ENCODE data around the gene KIF3A. TPM values are rescaled to one million over a fixed set of nuclear protein-coding genes. Genes with fewer than 3 reads are reported as not detected.

KIF3A gene
- total and polyA plus RNA-seq, 4 donors, result 0.58 to 1.2 (median 0.86) TPM

DNA sequence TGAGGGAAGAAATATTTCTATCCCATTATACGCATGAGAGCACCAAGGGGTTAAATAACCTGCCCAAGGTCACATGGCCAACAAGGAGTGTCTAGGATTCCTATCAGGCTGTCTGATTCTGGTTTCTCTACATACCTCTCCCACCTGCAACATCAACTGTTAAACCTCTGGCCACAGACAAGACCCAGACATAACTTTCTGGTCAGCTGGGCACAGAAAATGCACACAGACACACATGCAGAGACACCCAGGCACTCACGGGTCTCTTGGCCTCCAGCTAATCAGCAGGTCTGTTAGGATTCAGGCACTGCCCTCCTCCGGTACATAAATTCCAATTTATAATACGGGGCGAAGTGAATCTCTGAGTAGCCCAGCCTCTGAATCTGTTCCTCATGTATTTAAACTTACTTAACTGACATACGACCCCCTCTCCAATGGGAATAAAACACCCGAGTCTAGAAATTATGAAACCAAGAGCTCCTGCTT lies 38.2 kb upstream of the KIF3A start (continued):
- no peak for TF ChIP-seq HNF4G (IDR thresholded peaks at IDR 0.05)

DNA sequence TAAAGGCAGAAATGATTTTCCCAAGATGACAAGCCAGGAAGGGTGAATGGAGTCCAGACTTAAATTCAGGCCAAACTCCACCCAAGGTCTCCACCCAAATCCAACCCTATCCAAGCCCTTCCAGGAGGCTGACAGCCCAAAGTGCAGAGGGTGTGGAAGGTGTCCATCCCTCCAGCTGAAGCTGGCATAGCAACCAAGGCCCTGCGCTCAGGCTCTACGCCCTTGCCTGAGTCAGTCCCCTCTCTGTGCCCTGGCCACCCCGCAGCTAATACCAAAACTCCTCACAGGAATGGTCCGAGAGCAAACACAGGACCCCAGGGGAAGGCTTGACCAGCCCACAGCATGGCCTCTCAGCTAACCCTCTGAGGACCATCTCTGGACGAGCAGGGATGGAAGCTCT lies 37.5 kb upstream of the KIF3A start:
- no peak overlapping the region for H3K27ac ChIP-seq (ENCODE audit: low read depth in 1 of 2, low read length in 2 of 2)
- DNase-seq (ENCODE audit: low spot score), result no peak
- no peak overlapping the region for H3K4me3 ChIP-seq (ENCODE audit: low read depth in 1 of 3, low read length in 3 of 3)
- H3K36me3 ChIP-seq (ENCODE audit: control insufficient read depth in 4 of 4, insufficient read depth in 3 of 4, low read depth in 1 of 4, low read length in 3 of 4), result no peaks in the 10 kb centered on the region
- H3K27me3 ChIP-seq (ENCODE audit: control insufficient read depth in 4 of 4, insufficient read depth in 4 of 4, low read length in 3 of 4), result no peaks in the 10 kb centered on the region
- H3K9ac ChIP-seq (ENCODE audit: low read depth in 1 of 2, low read length in 2 of 2), result no peak overlapping the region
- 93% methylated on average over 5 of the region's 5 CpGs for WGBS
- H3K9me3 ChIP-seq (ENCODE audit: control insufficient read depth in 4 of 4, low read length in 3 of 4), result no peaks in the 10 kb centered on the region
- peaks cover 3 to 24% (median 7%) of the 10 kb centered on the region in 4 donors for H3K4me1 ChIP-seq (ENCODE audit: control insufficient read depth in 4 of 4, insufficient read depth in 4 of 4, low read length in 3 of 4)
- TF ChIP-seq, protein P1, sequence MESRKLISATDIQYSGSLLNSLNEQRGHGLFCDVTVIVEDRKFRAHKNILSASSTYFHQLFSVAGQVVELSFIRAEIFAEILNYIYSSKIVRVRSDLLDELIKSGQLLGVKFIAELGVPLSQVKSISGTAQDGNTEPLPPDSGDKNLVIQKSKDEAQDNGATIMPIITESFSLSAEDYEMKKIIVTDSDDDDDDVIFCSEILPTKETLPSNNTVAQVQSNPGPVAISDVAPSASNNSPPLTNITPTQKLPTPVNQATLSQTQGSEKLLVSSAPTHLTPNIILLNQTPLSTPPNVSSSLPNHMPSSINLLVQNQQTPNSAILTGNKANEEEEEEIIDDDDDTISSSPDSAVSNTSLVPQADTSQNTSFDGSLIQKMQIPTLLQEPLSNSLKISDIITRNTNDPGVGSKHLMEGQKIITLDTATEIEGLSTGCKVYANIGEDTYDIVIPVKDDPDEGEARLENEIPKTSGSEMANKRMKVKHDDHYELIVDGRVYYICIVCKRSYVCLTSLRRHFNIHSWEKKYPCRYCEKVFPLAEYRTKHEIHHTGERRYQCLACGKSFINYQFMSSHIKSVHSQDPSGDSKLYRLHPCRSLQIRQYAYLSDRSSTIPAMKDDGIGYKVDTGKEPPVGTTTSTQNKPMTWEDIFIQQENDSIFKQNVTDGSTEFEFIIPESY (IDR thresholded peaks at IDR 0.05), result no peak
- TF ChIP-seq, protein P2, sequence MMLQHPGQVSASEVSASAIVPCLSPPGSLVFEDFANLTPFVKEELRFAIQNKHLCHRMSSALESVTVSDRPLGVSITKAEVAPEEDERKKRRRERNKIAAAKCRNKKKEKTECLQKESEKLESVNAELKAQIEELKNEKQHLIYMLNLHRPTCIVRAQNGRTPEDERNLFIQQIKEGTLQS (IDR thresholded peaks at IDR 0.05), result no peak
- TF ChIP-seq JUND (IDR thresholded peaks at IDR 0.05), result no peak
- TF ChIP-seq, protein P3, sequence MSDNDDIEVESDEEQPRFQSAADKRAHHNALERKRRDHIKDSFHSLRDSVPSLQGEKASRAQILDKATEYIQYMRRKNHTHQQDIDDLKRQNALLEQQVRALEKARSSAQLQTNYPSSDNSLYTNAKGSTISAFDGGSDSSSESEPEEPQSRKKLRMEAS (IDR thresholded peaks at IDR 0.05), result no peak
- TF ChIP-seq, protein P4, sequence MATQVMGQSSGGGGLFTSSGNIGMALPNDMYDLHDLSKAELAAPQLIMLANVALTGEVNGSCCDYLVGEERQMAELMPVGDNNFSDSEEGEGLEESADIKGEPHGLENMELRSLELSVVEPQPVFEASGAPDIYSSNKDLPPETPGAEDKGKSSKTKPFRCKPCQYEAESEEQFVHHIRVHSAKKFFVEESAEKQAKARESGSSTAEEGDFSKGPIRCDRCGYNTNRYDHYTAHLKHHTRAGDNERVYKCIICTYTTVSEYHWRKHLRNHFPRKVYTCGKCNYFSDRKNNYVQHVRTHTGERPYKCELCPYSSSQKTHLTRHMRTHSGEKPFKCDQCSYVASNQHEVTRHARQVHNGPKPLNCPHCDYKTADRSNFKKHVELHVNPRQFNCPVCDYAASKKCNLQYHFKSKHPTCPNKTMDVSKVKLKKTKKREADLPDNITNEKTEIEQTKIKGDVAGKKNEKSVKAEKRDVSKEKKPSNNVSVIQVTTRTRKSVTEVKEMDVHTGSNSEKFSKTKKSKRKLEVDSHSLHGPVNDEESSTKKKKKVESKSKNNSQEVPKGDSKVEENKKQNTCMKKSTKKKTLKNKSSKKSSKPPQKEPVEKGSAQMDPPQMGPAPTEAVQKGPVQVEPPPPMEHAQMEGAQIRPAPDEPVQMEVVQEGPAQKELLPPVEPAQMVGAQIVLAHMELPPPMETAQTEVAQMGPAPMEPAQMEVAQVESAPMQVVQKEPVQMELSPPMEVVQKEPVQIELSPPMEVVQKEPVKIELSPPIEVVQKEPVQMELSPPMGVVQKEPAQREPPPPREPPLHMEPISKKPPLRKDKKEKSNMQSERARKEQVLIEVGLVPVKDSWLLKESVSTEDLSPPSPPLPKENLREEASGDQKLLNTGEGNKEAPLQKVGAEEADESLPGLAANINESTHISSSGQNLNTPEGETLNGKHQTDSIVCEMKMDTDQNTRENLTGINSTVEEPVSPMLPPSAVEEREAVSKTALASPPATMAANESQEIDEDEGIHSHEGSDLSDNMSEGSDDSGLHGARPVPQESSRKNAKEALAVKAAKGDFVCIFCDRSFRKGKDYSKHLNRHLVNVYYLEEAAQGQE (IDR thresholded peaks at IDR 0.05), result no peak
- no peak for TF ChIP-seq EGR1 (IDR thresholded peaks at IDR 0.05; ENCODE audit: low read depth in 2 of 2)
- no peak for TF ChIP-seq YY1 (IDR thresholded peaks at IDR 0.05)
- TF ChIP-seq, protein P5, sequence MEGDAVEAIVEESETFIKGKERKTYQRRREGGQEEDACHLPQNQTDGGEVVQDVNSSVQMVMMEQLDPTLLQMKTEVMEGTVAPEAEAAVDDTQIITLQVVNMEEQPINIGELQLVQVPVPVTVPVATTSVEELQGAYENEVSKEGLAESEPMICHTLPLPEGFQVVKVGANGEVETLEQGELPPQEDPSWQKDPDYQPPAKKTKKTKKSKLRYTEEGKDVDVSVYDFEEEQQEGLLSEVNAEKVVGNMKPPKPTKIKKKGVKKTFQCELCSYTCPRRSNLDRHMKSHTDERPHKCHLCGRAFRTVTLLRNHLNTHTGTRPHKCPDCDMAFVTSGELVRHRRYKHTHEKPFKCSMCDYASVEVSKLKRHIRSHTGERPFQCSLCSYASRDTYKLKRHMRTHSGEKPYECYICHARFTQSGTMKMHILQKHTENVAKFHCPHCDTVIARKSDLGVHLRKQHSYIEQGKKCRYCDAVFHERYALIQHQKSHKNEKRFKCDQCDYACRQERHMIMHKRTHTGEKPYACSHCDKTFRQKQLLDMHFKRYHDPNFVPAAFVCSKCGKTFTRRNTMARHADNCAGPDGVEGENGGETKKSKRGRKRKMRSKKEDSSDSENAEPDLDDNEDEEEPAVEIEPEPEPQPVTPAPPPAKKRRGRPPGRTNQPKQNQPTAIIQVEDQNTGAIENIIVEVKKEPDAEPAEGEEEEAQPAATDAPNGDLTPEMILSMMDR (IDR thresholded peaks at IDR 0.05; ENCODE audit: low read depth, low read length, missing input control), result no peak
- TF ChIP-seq TAF1 (conservative IDR thresholded peaks at IDR 0.05), result no peak
- no peak for TF ChIP-seq RXRA (IDR thresholded peaks at IDR 0.05)
- TF ChIP-seq NR2F2 (IDR thresholded peaks at IDR 0.05), result no peak
- no peak for TF ChIP-seq SP1 (IDR thresholded peaks at IDR 0.05)
- TF ChIP-seq GABPA (IDR thresholded peaks at IDR 0.05 in 1 of 2, conservative IDR thresholded peaks at IDR 0.05 in 1 of 2), result no peak
- TF ChIP-seq RAD21 (IDR thresholded peaks at IDR 0.05), result no peak
- TF ChIP-seq FOXA1 (IDR thresholded peaks at IDR 0.05), result no peak
- no peak for TF ChIP-seq HNF4A (conservative IDR thresholded peaks at IDR 0.05)
- TF ChIP-seq FOXA2 (IDR thresholded peaks at IDR 0.05), result no peak

Data from liver (tissue), 9 donors.